ENCODE results near the gene DLK1. TPM values are rescaled to one million over a fixed set of nuclear protein-coding genes. Genes with fewer than 3 reads are reported as not detected.

Gene DLK1
- total RNA-seq, 2 experiments from 2014 or later, result not detected

Other genes starting within 250 kb of the DLK1 start
- gene BEGAIN, start 139.5 kb upstream of the DLK1 start, total RNA-seq, result 1 to 10 TPM in 1 of 2 experiments, under 1 TPM in 1; 0.70 to 1.2 TPM
- gene MEG3, start 99.2 kb downstream of the DLK1 start, total RNA-seq, result not detected
- not detected for gene RTL1, start 176.8 kb downstream of the DLK1 start, total RNA-seq